GM18517 (cell line): ENCODE data around the gene LCE6A.

Experiments
- ATAC-seq: cut with Tn5 transposase; IDR thresholded peaks from one replicate; pipeline ENCODE4 v1.9.1; 2021; ENCODE audit warnings: mild to moderate bottlenecking, moderate library complexity; ENCODE audit not compliant: unreplicated experiment

LCE6A gene

GRCh38 chr1:152873495-152873894, 30.8 kb downstream of the LCE6A start:
- ATAC-seq = no peak

- ATAC-seq = no peak
These were observed 34.2 kb downstream of the LCE6A start for GRCh38 chr1:152876827-152877226.

- ATAC-seq = no peak
These were observed 35.4 kb downstream of the LCE6A start, which contains the start of gene SMCP for GRCh38 chr1:152878042-152878441. Gene SMCP (plus strand): TSS chr1:152878322. CDS start chr1:152884423, 6,101 bp downstream.

GRCh38 chr1:152879559-152880198, 37.0 kb downstream of the LCE6A start:
- ATAC-seq = no peak

GRCh38 chr1:152880316-152880715, 37.7 kb downstream of the LCE6A start:
- no peak for ATAC-seq

- no peak for ATAC-seq
These were observed 38.3 kb downstream of the LCE6A start for GRCh38 chr1:152880907-152881306.

- no peak for ATAC-seq
These were observed 41.4 kb downstream of the LCE6A start for GRCh38 chr1:152884085-152884484.

- ATAC-seq = no peak
These were observed 41.9 kb downstream of the LCE6A start for GRCh38 chr1:152884506-152884905.

GRCh38 chr1:152884966-152885624, 42.4 kb downstream of the LCE6A start:
- ATAC-seq = no peak

- no peak for ATAC-seq
These were observed 43.4 kb downstream of the LCE6A start for GRCh38 chr1:152886085-152886484.

- ATAC-seq = no peak
These were observed 44.2 kb downstream of the LCE6A start for GRCh38 chr1:152886758-152887409.

GRCh38 chr1:152888126-152888525, 45.5 kb downstream of the LCE6A start:
- no peak for ATAC-seq
